ENCODE data around the gene RHBDD3. TPM values are rescaled to one million over a fixed set of nuclear protein-coding genes. Genes with fewer than 3 reads are reported as not detected.

Gene RHBDD3
- total and polyA plus RNA-seq, 2 experiments from 2014 or later, result 55.0 to 115 TPM

- H3K36me3 ChIP-seq (ENCODE audit: insufficient read depth), result peaks cover 61% of the 10 kb centered on the region
- DNase-seq (ENCODE audit: low spot score) (no peak), ATAC-seq (no peak)
- H3K27ac ChIP-seq (ENCODE audit: low read depth), result no peak overlapping the region
- Mint-ChIP-seq H3K36me3 (ENCODE audit: low read depth) (peaks cover 92% of the 10 kb centered on the region), H3K4me3 (no peak overlapping the region), H3K27ac (no peak overlapping the region), H3K9me3 (no peaks in the 10 kb centered on the region), H3K4me1 (peaks cover 30% of the 10 kb centered on the region), H3K27me3 (ENCODE audit: insufficient read depth, low read depth, poor library complexity) (peaks cover 15% of the 10 kb centered on the region)
- peaks cover 24% of the 10 kb centered on the region for H3K4me1 ChIP-seq (ENCODE audit: insufficient read depth)
- H3K4me3 ChIP-seq, result 0 out of 2 replicates have a peak overlapping the region, but pooled peaks have one; percentile 5
- peaks cover 98% of the 10 kb centered on the region for H3K79me2 ChIP-seq (replicated peaks; ENCODE audit: insufficient read depth)
- H2AFZ ChIP-seq, result no peak overlapping the region
- no peaks in the 10 kb centered on the region for H3K9me2 ChIP-seq (ENCODE audit: insufficient read depth)
- TF ChIP-seq CTCF (conservative IDR thresholded peaks at IDR 0.05; ENCODE audit: low read depth in 2 of 2) (no peak), ZNF462 (CRISPR knock-in tag; IDR thresholded peaks at IDR 0.05) (no peak), POLR2AphosphoS5 (IDR thresholded peaks at IDR 0.05; ENCODE audit: low read depth) (no peak), ETS1 (IDR thresholded peaks at IDR 0.05) (no peak), EZH2 (IDR thresholded peaks at IDR 0.05; ENCODE audit: low read depth, unreplicated experiment) (no peak), JUNB (IDR thresholded peaks at IDR 0.05; ENCODE audit: unreplicated experiment) (no peak), ZNF331 (CRISPR knock-in tag; IDR thresholded peaks at IDR 0.05; ENCODE audit: low read depth) (no peak), NANOG (IDR thresholded peaks at IDR 0.05; ENCODE audit: borderline replicate concordance) (no peak), REST (IDR thresholded peaks at IDR 0.05; ENCODE audit: unreplicated experiment) (no peak), STAT1 (IDR thresholded peaks at IDR 0.05; ENCODE audit: unreplicated experiment) (no peak), ZNF114 (CRISPR knock-in tag; IDR thresholded peaks at IDR 0.05) (no peak), CREB1 (CRISPR knock-in tag; IDR thresholded peaks at IDR 0.05; ENCODE audit: low read depth) (no peak)
- no peaks in the 10 kb centered on the region for H3K27me3 ChIP-seq (ENCODE audit: insufficient read depth)
- H3K4me2 ChIP-seq, result no peak overlapping the region
- peaks cover 78% of the 10 kb centered on the region for H4K20me1 ChIP-seq (replicated peaks; ENCODE audit: insufficient read depth)
- peaks cover 7% of the 10 kb centered on the region for H3F3A ChIP-seq (replicated peaks; ENCODE audit: low read depth)
Observed at GRCh38 chr22:29272624-29273023, 4.8 kb upstream of the RHBDD3 start.
